Neural progenitor cell (in vitro differentiated cells): ENCODE measurements around the gene TGM6.

ENCODE experiments used
- CTCF ChIP-seq: fragments of 200-600 bp; sonication (generic); IDR thresholded peaks from 2 replicates; pipeline ENCODE4 v1.5.1; 2017; ENCODE audit warnings: antibody characterized with exemption, mild to moderate bottlenecking
- EZH2 ChIP-seq: fragments of 200-600 bp; sonication (generic); IDR thresholded peaks from 2 replicates; pipeline ENCODE4 v1.6.1; 2017; ENCODE audit warnings: antibody characterized with exemption, mild to moderate bottlenecking, moderate library complexity
- EZH2phosphoT487 ChIP-seq: fragments of 200-600 bp; sonication (generic); IDR thresholded peaks from 2 replicates; pipeline ENCODE4 v1.6.1; 2017; ENCODE audit warnings: antibody characterized with exemption

- TF ChIP-seq CTCF (no peak), EZH2 (no peak), EZH2phosphoT487 (no peak)
These were observed 5.9 kb downstream of the TGM6 start for GRCh38 chr20:2386516-2387179.
